HepG2 (cell line): Measurements from ENCODE around the gene LENEP. TPM values are rescaled to one million over a fixed set of nuclear protein-coding genes. Genes with fewer than 3 reads are reported as not detected.
A peak's percentile ranks its signal among the peaks of the same experiment; 100 is the strongest.

Source experiments
- DNMT1 ChIP-seq: sonication (generic); formaldehyde crosslinking; IDR thresholded peaks from 2 replicates; pipeline ENCODE4 v1.5.1; 2020; ENCODE audit warnings: mild to moderate bottlenecking, missing genetic modification reagents
- ELK4 ChIP-seq: sonication (generic); formaldehyde crosslinking; IDR thresholded peaks from 2 replicates; pipeline ENCODE4 v1.9.0; 2021; ENCODE audit warnings: missing genetic modification reagents, borderline replicate concordance
- HHEX ChIP-seq: IDR thresholded peaks from 2 replicates; pipeline ENCODE4 v1.6.1; 2016; ENCODE audit warnings: control low read depth
- HNF4G ChIP-seq, 2 experiments: sonication (generic) in 1 of 2; formaldehyde crosslinking in 1 of 2; IDR thresholded peaks; 2 replicates each; pipeline versions ENCODE4 v1.4.0 to v1.6.1; 2011 to 2020; ENCODE audit warnings: borderline replicate concordance in 2 of 2, low read depth in 2 of 2, mild to moderate bottlenecking in 2 of 2, low read length in 1 of 2, missing genetic modification reagents in 1 of 2, moderate library complexity in 1 of 2
- JUNB ChIP-seq: sonication (generic); formaldehyde crosslinking; IDR thresholded peaks from 2 replicates; pipeline ENCODE4 v1.8.0; 2022; ENCODE audit warnings: missing genetic modification reagents, mild to moderate bottlenecking, borderline replicate concordance
- NFAT5 ChIP-seq: sonication (generic); formaldehyde crosslinking; IDR thresholded peaks from 2 replicates; pipeline ENCODE4 v1.4.0; 2020; ENCODE audit warnings: missing genetic modification reagents
- PHF8 ChIP-seq: sonication (generic); formaldehyde crosslinking; IDR thresholded peaks from 2 replicates; pipeline ENCODE4 v1.5.0; 2020; ENCODE audit warnings: missing genetic modification reagents
- RFX5 ChIP-seq: IDR thresholded peaks from 2 replicates; pipeline ENCODE4 v1.6.1; 2011; ENCODE audit warnings: low read depth, low read length, improper control_type of control experiment
- RFXAP ChIP-seq: sonication (generic); formaldehyde crosslinking; IDR thresholded peaks from 2 replicates; pipeline ENCODE4 v1.4.0; 2020; ENCODE audit warnings: missing genetic modification reagents, borderline replicate concordance
- SRSF1 ChIP-seq: fragments of 200-400 bp; formaldehyde crosslinking; optimal IDR thresholded peaks from 2 replicates; pipeline ENCODE3; 2017; ENCODE audit warnings: mild to moderate bottlenecking, low read depth, low read length, moderate library complexity
- ZBTB38 ChIP-seq: sonication (generic); formaldehyde crosslinking; IDR thresholded peaks from 2 replicates; pipeline ENCODE4 v1.5.1; 2020; ENCODE audit warnings: mild to moderate bottlenecking, missing genetic modification reagents
- ZFP36L1 ChIP-seq: sonication (generic); formaldehyde crosslinking; IDR thresholded peaks from 2 replicates; pipeline ENCODE4 v1.8.0; 2022; ENCODE audit warnings: mild to moderate bottlenecking, missing genetic modification reagents, moderate library complexity
- ZFP62 ChIP-seq: sonication (generic); formaldehyde crosslinking; IDR thresholded peaks from 2 replicates; pipeline ENCODE4 v1.4.0; 2020; ENCODE audit warnings: missing genetic modification reagents
- ZNF33A ChIP-seq: sonication (generic); formaldehyde crosslinking; IDR thresholded peaks from 2 replicates; pipeline ENCODE4 v1.5.1; 2020; ENCODE audit warnings: missing genetic modification reagents, mild to moderate bottlenecking, moderate library complexity, borderline replicate concordance
- ZNF431 ChIP-seq: sonication (generic); formaldehyde crosslinking; IDR thresholded peaks from 2 replicates; pipeline ENCODE4 v1.9.0; 2022; ENCODE audit warnings: missing genetic modification reagents, low read depth, mild to moderate bottlenecking, borderline replicate concordance
- ZNF703 ChIP-seq: sonication (generic); formaldehyde crosslinking; IDR thresholded peaks from 2 replicates; pipeline ENCODE4 v1.5.1; 2020; ENCODE audit warnings: missing genetic modification reagents, mild to moderate bottlenecking, moderate library complexity, borderline replicate concordance
- ZNF816 ChIP-seq: sonication (generic); formaldehyde crosslinking; IDR thresholded peaks from 2 replicates; pipeline ENCODE4 v1.8.0; 2022; ENCODE audit warnings: missing genetic modification reagents, mild to moderate bottlenecking, borderline replicate concordance
- ZSCAN31 ChIP-seq: sonication (generic); formaldehyde crosslinking; IDR thresholded peaks from 2 replicates; pipeline ENCODE4 v1.5.0; 2020; ENCODE audit warnings: low read depth, mild to moderate bottlenecking, missing genetic modification reagents
- polyA plus RNA-seq, 8 experiments: library from polyadenylated mRNA; depleted of rRNA in 3 of 8; stranded (reverse) in 7 of 8; unstranded in 1 of 8; fragments of >200 nt; fragmentation: Illumina TruSeq in 4 of 8; extraction: Trizol in 4 of 8; gene quantifications; 2 replicates each; pipeline versions ENCODE4 v1.2.1 to v1.2.3, GENCODE V29; 2011 to 2016; ENCODE audit warnings: low read depth in 4 of 8, missing spikeins in 1 of 8, mixed read lengths in 1 of 8; ENCODE audit not compliant: insufficient read depth in 1 of 8
- total RNA-seq, 5 experiments: library from RNA; depleted of rRNA; stranded (reverse); fragments of >200 nt; fragmentation: Illumina TruSeq; extraction: Trizol; gene quantifications; 2 replicates each; pipeline ENCODE4 v1.2.3, GENCODE V29; 2016; ENCODE audit warnings: low read depth in 1 of 5

Gene LENEP
- total and polyA plus RNA-seq, 2 of the 13 experiments (the other 11 are each of a cell fraction or from before 2014, with no cell fraction given) = 0.29 TPM; not detected in 1

DNA sequence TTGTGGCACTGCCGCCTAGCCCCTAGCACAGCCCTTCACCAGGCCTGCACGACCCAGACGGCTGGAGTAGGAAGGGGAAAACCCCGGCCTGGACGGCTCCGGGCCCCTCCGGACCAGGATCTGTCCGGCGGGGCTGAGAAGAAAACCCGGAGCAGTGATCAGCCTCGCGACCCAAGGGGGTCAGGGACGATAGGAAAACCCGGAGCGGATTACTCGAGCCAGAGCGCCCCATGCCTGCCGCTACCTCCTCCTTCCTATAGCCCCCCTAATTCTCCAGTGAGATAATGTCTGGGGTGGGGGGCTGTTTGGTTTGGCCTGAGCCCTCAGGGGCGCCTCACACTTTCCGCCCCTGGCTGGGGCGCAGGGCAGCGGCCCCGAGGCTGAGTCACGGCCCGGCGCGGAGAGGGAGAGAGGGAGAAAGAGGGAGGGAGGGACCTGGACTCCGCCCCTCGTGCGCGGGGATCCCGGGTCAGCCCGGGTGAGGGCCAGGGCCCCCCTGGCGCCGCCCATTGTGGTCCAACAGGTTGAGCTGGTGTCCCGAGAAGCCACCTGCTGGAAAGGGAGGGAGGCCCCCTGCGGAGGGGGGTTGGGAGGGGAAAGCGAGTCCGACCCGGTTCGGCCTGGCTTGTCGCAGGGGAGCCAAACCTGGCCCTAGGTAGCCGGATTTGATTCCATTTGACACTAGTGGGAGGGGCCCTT lies 7.5 kb downstream of the LENEP start (continued):
- TF ChIP-seq ELK4 (CRISPR knock-in tag) (no peak), ZNF431 (no peak), RFX5 (peak; percentile 54; the same call in 1 of the 2 replicates), ZBTB38 (CRISPR knock-in tag) (no peak), DNMT1 (CRISPR knock-in tag) (no peak), JUNB (CRISPR knock-in tag) (no peak), NFAT5 (CRISPR knock-in tag) (no peak), ZNF33A (CRISPR knock-in tag) (no peak), ZFP62 (CRISPR knock-in tag) (no peak), ZSCAN31 (CRISPR knock-in tag) (no peak; the same call in 1 of the 2 replicates), HHEX (CRISPR knock-in tag) (0 out of 2 replicates have a peak, but pooled peaks have one; percentile 7), HNF4G (IDR thresholded peaks at IDR 0.05; ENCODE audit: borderline replicate concordance, low read depth, low read length) (peak; percentile 46; the same call in 1 of the 2 replicates), HNF4G (CRISPR knock-in tag; IDR thresholded peaks at IDR 0.05; ENCODE audit: borderline replicate concordance, low read depth) (peak; percentile 25; the same call in 1 of the 2 replicates), ZFP36L1 (CRISPR knock-in tag) (0 out of 2 replicates have a peak, but pooled peaks have one; percentile 8), SRSF1 (peak; percentile 88), ZNF703 (CRISPR knock-in tag) (no peak; the same call in none of the 2 replicates), PHF8 (CRISPR knock-in tag) (peak; percentile 58), RFXAP (CRISPR knock-in tag) (peak; percentile 25; the same call in 1 of the 2 replicates), ZNF816 (CRISPR knock-in tag) (peak; percentile 68; the same call in 1 of the 2 replicates)
